GM21723 (cell line): ENCODE results near the gene SGCD.

Source experiments
- ATAC-seq: cut with Tn5 transposase; IDR thresholded peaks from one replicate; pipeline ENCODE4 v1.9.1; 2021; ENCODE audit warnings: mild to moderate bottlenecking, moderate library complexity; ENCODE audit not compliant: unreplicated experiment

Gene SGCD

GRCh38 chr5:156326718-156327259 lies at the start of gene SGCD:
Gene SGCD, plus strand, starts transcription at chr5:156327164.
- no peak for ATAC-seq

DNA sequence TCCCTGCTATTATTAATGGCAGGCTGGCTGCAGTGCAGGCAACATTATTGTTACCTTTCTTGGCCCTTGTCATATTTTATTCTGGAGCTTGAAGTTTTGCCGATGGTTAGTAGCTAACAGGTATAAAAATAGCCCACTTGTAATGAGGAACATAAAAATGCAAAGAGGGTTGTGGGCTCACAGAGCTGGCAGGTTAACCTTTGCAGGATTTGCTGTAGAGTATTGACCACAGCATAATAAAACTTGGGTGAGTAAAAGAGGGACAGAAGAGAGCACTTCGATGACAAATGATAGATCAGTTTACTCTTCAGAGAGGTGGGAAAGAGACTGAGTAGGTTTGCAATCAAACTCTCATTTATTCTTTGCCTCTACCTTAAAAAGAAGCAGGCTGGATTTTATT lies 49.7 kb upstream of the SGCD start:
- ATAC-seq: no peak

DNA sequence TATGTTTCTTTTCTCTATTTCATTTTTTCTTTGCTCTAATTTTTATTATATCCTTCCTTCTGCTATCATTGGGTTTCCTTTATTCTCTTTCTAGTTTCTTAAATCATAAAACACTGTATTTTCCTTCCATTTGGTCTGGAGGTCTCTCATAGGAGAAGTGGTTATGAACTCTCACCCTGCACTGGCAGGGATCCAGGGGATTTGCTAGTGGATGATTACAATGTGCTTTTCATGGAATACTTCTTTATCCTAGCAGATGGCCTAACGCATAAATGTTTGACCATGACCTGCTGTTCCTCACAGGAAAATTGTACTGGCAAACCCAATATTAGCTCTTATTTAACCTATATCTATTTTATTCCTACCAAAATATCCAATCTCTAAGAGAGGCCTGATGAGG lies 31.5 kb upstream of the SGCD start:
- no peak for ATAC-seq

DNA sequence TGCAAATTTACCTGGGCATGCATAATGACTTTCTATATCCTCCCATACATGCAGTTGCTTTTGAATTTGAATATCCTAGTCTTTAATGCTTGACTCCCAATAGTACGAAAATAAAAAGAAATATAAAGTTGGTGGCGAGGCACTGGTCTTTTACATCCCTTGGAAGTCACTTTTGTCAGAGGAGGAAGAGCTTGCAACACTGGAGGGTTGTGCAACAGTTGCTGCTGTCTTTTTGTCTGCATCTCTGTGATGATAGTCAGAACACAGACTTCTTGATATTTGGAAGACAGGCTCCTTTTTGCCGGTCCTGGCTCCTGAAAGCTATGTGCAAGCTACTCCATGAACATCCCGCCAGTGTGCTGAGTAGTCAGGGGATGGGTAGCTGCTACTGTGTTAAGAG lies 16.8 kb upstream of the SGCD start:
- ATAC-seq: no peak

GRCh38 chr5:156312897-156313694 lies 13.9 kb upstream of the SGCD start:
- no peak for ATAC-seq

DNA sequence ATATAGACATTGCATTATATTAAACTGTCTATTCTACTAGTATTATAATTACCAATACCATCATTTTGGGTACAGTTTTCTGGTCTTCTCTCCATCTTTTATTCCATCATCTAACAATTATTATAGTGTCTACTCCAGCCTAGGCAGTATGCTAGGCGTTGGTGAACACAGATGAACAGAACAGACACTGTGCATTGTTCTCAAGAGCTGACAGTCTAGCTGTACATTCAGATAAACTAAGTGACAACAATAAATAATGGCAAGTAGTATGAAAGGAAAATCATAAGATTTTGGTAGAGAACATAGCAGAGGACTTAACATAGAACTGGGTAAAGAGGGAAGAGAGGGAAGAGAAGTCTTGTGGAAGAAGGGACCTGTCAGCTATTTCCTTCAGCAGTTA lies 12.5 kb upstream of the SGCD start:
- no peak for ATAC-seq

GRCh38 chr5:156322666-156323065 lies 4.3 kb upstream of the SGCD start:
- no peak for ATAC-seq

DNA sequence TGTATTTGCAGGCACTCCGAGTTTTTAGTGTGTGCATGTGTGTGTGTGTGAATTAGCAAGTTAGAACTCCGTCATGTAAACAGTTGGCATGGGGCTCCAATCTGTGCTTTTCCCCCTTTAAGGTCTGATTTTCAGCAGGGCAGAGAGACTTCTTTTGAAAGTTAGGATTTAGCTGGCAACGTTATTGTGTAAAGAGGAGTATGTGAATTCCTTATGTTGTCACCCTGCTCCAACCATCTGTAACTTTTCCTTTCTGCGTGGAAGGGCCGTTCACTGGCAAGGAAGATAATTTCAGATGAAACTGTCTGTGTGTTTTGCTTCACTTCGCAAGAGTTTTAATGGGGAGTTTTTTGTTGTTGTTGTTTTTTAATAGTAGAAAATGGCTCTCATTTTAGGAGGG lies 332 bp downstream of the SGCD start:
- ATAC-seq: no peak

DNA sequence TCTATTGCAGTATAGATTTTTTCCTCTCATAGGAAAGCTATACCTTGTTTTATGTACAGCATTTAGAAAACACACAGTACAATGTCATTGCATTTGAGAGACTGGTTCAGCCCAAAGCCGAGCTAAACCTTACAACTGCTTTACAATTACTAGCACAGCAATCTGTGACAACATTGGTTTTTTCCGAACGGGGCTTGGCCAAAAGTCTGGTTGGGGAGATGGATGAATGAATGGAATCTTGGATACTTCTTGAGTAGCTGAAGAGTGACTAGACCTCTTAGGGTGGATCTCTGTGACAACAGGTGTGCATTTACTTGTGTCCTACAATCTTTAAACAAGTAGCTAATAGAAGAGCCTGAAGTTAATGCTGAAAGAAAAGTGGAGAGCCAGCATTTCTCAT lies 1.2 kb downstream of the SGCD start:
- ATAC-seq: no peak

DNA sequence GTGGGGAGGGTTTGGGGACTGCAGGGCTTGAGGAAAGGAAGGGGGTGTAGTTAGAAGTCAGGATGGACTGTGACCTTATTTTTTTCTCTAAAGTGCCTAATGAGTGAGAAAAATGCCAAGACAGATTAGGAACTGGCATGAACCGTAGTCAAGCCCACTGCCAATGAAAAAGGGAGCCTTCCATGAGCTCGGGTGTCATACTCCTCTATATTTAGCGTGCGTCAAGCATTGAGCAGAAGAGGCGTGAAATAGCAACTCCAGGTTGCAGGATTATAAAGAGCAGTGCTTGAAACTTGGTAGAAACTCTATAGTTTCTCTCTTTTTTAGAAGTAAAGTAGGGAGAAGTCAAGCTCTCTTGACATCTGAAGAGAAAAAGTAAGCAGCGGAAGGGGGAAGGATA lies 1.8 kb downstream of the SGCD start:
- no peak for ATAC-seq

GRCh38 chr5:156329171-156329611 lies 2.2 kb downstream of the SGCD start:
- no peak for ATAC-seq

DNA sequence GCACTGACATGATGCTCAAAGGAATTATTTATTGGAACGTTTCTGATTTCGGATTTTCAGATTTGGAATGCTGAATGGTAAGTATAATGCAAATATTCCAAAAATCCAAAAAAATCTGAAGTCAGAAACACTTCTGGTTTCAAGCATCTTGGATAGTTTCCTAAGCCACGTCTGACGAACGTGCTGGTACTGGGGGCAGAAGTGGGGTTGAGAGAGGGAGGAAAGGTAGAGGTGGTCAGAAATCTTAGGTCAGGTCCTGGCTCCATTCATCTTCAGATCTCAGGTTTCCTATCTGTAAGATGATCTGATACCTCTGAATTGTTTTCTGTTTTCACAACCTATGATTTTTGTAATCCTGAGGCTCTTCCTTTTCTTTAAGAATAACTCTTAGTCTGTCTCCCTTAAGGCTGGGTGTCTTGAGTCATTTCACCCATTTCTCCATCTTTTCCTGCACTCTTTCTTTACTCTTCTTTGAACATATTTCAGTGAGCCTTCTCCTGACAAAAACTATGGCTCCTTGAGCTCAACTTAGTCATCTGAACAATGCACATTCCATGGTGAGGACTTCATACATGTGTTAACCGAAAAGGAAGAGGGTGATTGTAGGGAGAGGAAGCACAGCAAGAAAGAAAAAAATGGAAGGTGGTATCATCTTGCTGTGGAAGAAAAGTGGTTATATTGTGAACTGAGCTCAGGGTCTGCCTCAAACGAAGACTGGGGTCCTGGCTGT lies 3.3 kb downstream of the SGCD start:
- no peak for ATAC-seq

DNA sequence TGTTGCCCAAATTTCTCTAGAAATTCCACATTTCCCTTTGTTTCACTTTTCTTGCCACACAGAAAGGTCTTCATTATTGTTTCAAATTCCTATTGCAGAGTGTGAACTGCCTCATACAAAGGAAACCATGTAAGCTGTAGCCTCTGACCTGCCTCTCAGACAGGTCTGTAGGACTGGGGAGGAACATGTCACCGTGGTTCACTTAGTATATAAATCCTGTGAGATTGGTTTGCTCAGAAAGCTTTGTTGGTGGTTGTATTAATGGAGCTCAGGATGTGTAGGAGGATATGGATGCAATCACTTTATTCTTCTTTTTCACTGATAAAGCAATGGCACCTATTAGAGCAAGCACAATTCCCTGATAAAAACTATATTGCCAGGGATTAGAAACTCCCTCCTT lies 4.2 kb downstream of the SGCD start:
- ATAC-seq: no peak

- no peak for ATAC-seq
Measured at GRCh38 chr5:156331845-156332244, 4.9 kb downstream of the SGCD start.

GRCh38 chr5:156332245-156332644 lies 5.3 kb downstream of the SGCD start:
- no peak for ATAC-seq

DNA sequence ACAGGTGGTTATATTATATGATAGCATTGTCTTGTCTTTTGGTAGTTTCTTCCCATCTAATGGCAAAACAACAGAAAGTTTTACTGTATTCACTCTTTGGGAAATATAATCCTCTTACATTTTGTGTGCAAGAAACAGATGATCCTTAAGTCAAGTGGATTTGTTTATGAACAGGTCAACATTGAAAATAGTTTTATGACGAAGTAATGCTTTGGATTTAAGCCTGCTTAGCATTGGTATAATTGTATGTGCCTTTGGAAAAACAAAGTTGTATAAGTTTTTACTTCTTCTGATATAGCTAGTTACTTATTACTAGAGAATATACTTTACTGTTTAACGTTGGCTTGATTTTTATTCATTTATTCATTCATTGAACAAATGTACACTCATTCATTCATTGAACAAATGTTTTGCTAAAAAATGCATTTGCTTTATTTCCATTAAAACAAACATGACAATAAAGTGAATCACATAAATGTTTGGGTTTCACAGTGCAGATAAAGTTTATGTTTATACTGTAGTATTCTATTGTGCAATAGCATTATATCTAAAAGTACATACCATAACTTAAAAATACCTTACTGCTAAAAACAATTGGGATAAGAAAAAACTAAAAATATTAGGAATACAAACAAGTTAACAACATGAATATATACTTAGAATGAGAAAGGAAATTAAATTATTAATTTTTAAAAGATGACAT lies 12.3 kb downstream of the SGCD start:
- ATAC-seq: no peak

DNA sequence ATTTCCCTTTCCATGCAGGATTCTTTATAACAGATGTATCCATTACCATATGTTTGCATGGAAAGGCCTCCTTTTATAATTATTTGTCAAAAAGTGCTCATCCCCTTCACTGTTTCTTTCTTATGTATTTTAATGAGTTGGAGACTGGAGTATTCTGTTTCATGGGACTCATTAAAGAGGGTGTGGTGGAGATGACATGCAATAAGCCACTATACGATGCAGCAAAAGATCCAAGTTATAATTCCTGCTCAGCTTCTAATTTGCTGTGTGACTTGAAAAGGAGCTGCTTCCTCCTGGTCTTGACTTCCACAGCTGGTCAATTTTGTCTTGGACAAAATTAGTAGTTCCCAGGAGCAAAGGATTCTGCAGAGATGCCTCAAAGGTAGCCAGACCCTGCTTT lies 13.9 kb downstream of the SGCD start:
- ATAC-seq: no peak

DNA sequence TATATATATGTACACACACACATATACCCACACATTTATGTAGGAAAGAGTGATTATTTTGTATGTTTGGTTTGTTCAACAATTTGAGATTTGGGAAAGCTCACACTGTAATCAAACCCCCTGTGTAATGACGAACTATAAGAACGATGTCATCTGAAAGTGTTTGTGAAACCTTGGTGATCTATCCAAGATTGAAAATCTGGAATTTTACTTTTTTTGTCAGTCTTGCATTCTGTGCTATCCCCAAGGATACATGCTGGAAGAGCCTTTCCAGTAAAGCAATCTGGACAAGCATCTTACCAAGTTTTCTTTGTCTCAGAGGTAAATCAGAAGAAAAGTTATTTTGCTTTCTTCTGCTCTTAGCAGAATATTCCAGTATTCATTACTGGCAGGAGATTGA lies 23.3 kb downstream of the SGCD start:
- no peak for ATAC-seq

DNA sequence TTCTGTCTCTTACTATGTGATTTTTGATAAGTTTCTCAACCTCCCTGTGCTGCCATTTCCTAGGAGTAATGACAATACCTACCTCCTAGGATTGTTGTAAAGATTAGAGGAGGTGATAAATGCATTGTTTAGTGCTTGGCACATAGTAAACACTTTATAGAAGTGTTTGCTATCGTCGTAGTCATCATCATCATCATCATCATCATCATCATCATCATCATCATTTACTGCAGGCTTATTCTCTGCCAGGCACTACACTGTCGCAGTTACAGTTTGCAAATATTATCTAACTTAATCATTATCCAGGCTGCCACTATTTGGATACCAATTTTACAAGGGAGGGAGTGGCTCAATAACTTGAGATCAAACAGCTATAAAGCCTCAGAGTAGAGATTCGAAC lies 24.5 kb downstream of the SGCD start:
- ATAC-seq: no peak

DNA sequence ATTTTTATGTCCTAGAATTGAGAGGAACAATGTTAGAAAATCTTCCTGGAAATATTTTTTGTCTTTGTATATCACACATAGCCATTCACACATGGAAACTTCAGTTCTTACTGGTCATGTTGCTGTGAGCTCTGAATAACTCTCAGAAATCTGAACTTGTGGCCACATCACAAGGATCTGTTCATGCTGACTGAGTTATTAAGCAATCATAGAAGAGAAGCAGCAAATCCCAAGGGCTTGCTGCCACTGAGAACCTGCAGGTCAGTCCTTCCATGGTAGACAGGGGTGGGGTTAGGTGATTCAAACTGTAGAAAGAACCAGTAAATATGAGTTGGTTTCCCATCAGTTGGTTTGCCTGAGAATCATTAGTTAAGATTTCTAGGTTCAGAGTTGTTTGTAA lies 27.6 kb downstream of the SGCD start:
- no peak for ATAC-seq

DNA sequence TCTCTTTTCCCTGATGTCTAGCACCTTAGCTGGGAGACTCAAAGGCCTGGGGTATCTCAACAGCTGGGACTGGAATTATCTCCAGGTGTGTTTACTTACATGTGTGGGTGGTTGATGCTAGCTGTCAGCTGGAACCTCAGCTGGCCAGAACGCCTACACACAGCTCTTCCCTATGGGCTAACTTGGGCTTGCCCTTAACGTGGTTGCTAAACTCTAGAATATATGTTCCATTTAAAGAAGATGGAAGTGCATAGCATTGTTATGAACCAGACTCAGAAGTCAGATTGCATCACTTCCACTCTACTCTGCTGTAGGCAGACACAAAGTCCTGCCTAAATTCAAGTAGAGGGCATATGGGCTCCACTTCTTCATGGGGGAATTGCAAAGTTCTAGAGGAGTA lies 29.3 kb downstream of the SGCD start:
- peak; percentile 47 for ATAC-seq

DNA sequence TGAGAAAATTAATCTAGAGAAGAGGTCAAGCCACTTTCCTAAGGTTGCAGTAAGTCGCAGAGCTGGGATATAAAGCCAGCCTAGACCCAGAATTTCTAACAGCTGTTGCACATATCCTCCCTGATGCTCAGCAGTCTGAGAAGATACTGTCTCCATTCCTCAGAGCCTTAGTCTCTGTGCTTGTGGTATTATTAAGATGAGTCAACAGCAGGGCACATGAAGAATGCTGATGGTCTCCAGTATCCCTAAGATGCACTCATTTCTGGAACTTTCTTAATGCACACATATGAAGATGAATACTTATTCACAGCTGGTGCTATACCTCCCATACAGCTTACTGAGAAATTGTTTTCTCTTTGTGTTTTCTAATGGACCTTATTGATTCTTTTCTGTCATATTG lies 32.5 kb downstream of the SGCD start:
- peak; percentile 63 for ATAC-seq
